ENCODE data around the gene CSNK1G3. TPM values are rescaled to one million over a fixed set of nuclear protein-coding genes. Genes with fewer than 3 reads are reported as not detected.

CSNK1G3 gene
- total RNA-seq, 1 experiment from 2014 or later: 51.1 TPM

DNA sequence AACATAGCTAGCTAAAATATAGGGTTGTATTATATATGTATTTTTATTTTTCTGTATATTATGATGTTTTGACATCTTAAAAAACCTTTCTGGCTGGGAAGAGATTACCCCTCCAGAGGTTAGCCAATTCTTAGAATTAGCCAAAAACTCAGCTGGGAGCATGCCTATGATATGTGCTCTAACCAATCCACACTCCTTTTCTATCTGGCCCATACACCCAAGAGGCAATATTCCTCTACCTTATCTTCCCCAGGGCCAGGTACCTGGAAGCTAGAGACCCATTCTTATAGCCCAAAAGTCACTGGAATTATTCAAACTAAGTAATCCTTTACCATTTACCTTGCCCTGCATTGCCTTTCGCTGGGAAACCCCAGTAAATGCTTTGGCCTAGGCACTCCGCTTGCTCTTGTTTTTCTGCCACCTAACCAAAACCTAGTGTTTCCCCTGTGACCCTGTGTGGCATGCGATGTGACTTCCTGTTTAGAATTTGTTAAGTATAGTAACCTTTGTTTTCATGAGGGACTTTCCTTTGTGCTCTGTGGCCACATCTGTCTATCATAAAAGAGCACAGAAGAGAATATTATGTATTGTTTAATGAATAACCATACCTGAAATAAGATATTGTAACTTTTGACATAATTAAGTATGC is 37.4 kb downstream of the CSNK1G3 start (continued):
- TF ChIP-seq EZH2 (IDR thresholded peaks at IDR 0.05): no peak
- TF ChIP-seq, protein P1, sequence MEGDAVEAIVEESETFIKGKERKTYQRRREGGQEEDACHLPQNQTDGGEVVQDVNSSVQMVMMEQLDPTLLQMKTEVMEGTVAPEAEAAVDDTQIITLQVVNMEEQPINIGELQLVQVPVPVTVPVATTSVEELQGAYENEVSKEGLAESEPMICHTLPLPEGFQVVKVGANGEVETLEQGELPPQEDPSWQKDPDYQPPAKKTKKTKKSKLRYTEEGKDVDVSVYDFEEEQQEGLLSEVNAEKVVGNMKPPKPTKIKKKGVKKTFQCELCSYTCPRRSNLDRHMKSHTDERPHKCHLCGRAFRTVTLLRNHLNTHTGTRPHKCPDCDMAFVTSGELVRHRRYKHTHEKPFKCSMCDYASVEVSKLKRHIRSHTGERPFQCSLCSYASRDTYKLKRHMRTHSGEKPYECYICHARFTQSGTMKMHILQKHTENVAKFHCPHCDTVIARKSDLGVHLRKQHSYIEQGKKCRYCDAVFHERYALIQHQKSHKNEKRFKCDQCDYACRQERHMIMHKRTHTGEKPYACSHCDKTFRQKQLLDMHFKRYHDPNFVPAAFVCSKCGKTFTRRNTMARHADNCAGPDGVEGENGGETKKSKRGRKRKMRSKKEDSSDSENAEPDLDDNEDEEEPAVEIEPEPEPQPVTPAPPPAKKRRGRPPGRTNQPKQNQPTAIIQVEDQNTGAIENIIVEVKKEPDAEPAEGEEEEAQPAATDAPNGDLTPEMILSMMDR (IDR thresholded peaks at IDR 0.05 in 2 of 3, conservative IDR thresholded peaks at IDR 0.05 in 1 of 3; ENCODE audit: borderline replicate concordance in 1 of 3, insufficient read depth in 1 of 3, low read depth in 2 of 3, low read length in 2 of 3): no peak

DNA sequence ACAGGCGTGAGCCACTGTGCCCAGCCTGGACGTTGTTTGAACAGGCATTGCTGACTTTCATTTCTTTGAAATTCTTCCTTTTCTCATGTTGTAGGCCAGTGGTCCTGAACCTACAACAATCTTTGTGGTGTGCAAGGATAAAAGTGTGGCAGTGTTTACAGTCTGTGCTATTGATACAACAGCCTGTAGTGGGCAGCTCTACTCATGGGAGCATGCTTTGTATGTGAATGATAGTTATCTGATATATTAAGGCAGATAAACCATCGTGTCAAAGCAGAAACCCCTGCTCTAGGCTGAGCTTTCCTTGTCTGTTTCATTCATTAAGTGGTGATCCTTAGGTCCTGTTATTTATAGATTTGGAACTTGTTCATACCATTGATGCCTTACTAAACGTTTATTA is 42.6 kb downstream of the CSNK1G3 start:
- POLR2A ChIA-PET: no interaction called here
- Histone ChIP-seq H3K36me3 (ENCODE audit: control insufficient read depth in 1 of 2, insufficient read depth in 2 of 2, low read length in 2 of 2) (no peaks in the 10 kb centered on the region), H3K27ac (ENCODE audit: low read depth, low read length) (no peak overlapping the region), H3K4me3 (replicated peaks in 1 of 2; ENCODE audit: low read depth in 1 of 2, low read length in 2 of 2) (no peak overlapping the region), H3K27me3 (ENCODE audit: insufficient read depth, low read length) (no peaks in the 10 kb centered on the region), H2AFZ (ENCODE audit: low read depth, low read length, poor library complexity, severe bottlenecking) (no peak overlapping the region), H3K79me2 (ENCODE audit: insufficient read depth, low read length) (peaks cover 9% of the 10 kb centered on the region; the same call in 1 of the 2 replicates), H4K20me1 (ENCODE audit: insufficient read depth) (peaks cover 5% of the 10 kb centered on the region; the same call in 1 of the 2 replicates), H3K9me3 (ENCODE audit: control insufficient read depth in 1 of 2, insufficient read depth in 1 of 2, low read depth in 1 of 2, low read length in 2 of 2) (no peaks in the 10 kb centered on the region), H3K9ac (ENCODE audit: low read length) (no peak overlapping the region), H3K4me2 (ENCODE audit: low read length) (no peak overlapping the region), H3K4me1 (ENCODE audit: control insufficient read depth in 1 of 2, insufficient read depth in 2 of 2, low read length in 2 of 2) (no peaks in the 10 kb centered on the region), H3K9me2 (ENCODE audit: insufficient read depth) (no peaks in the 10 kb centered on the region)
- no peak for DNase-seq (ENCODE audit: low read depth, low spot score)
- no TSS peak for BruUV-seq (replicated peaks)
- intact Hi-C loops (cut with micrococcal nuclease): no loop called here
- no peak for TF ChIP-seq RAD21 (IDR thresholded peaks at IDR 0.05; ENCODE audit: low read depth)
- TF ChIP-seq, protein P1 (IDR thresholded peaks at IDR 0.05 in 2 of 3, conservative IDR thresholded peaks at IDR 0.05 in 1 of 3; ENCODE audit: borderline replicate concordance in 1 of 3, insufficient read depth in 1 of 3, low read depth in 2 of 3, low read length in 2 of 3): 0 out of 6 replicates have a peak, but pooled peaks of 1 of the 3 experiments have one; percentile 6
- RAD21 ChIA-PET (ENCODE audit: low non-redundant PET in 1 of 2, low total read pairs in 2 of 2, uncharacterized antibody in 2 of 2, unreplicated experiment in 2 of 2): no interaction called here
- CTCF ChIA-PET: no interaction called here
- peak; percentile 60; the same call in 1 of the 2 replicates for ATAC-seq

Data from HCT116 (cell line).